ENCODE data around the gene RYK.
"Not testable (repeated sequence)": the region's sequence is repeated elsewhere in the genome, so short reads cannot be mapped to it uniquely, and the experiment has no call there.

Gene RYK

DNA sequence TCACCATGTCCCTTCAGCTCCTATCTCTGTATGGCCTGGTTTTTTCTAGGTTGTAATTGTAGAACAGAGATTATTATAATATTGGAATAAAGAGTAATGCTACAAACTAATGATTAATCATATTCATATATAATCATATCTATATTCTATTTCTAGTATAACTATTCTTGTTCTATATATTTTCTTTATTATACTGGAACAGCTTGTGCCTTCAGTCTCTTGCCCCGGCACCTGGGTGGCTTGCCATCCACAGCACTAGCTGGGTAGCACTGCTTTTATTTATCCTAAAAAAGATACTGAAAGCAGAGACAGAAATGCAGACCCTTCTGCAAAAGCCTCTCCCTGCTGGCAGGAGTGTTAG, 25.9 kb downstream of the RYK start:
- FAIRE-seq; DNase-seq (ENCODE audit: insufficient read length, low spot score): not testable (repeated sequence)

DNA sequence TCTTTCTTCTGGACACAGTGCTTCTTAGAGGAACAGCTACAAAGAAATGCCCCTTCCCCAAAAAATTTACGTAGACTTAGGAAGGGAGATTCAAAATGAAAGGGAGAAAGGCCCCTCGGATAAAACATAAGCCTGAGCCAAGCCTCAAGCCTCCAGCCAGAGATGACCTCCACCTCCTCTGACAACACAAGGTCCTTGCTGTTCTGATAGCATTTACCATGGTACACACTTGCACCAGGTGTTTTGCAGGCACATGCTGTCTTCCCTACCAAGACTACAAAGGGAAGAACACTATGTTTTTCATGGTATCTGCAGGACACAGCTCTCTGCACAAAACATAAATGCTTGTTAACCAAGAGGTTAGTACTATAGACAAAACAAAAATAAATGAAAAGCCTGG, 27.8 kb downstream of the RYK start:
- no peak for FAIRE-seq
- no peak for DNase-seq (ENCODE audit: insufficient read length, low spot score)

DNA sequence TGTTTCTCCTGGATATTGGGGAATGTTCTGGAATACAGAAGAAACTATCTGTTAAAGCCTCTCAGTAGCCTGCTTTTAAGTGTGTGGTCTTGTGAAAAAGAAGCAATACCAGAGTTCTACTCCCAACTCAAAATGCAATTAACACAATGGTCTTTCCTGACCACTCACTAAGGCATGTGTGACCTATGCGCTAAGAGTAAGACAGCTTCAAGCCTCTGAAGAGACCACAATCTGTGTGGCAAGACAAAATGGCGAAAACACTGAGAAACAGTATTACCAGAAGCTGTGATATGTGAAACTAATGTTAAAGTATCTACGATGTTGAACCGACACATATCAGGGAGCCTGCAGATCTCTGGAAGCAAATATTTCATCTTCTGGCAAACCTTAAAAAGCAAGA, 33.8 kb downstream of the RYK start:
- FAIRE-seq (no peak), DNase-seq (ENCODE audit: insufficient read length, low spot score) (no peak)

DNA sequence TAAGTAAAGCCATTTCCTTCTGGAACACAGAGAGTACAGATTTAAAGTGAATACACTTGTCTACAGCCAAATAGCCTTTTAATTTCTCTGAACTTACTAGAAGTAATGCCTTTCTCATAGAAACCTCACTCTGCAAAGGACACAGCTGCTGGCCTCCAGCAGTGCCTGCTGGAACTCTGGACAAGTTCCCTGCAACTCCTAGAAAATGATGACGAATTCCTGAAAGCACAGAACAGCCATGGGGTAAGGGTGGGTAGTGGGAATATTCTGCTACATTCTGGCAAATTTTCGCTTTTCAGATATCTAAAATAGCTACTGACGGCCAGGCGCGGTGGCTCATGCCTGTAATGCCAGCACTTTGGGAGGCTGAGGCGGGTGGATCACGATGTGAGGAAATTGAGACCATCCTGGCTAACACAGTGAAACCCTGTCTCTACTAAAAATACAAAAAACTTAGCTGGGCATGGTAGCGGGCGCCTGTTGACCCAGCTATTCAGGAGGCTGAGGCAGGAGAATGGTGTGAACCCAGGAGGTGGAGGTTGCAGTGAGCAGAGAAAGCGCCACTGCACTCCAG, 34.4 kb downstream of the RYK start:
- FAIRE-seq = no peak
- no peak for DNase-seq (ENCODE audit: insufficient read length, low spot score)

DNA sequence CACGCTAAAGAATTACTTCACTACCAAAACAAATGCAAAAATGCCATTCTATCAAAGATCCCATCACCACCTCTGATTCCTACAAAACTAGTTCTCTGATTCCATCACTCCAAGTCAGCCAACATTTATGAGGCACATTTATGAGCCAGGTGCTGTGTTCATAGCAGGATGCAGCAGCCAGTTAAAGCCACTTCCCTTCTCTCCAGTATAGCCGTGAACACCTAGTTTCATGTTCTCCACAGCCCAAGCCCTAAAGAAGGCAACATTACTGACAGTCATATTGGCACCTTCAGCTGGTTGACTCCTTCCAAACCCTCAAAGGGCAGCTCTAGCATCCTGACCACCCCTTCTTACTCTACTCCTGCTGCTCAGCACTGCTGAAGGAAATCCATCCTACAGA, 36.4 kb downstream of the RYK start:
- DNase-seq (ENCODE audit: insufficient read length, low spot score) (no peak), FAIRE-seq (no peak)

DNA sequence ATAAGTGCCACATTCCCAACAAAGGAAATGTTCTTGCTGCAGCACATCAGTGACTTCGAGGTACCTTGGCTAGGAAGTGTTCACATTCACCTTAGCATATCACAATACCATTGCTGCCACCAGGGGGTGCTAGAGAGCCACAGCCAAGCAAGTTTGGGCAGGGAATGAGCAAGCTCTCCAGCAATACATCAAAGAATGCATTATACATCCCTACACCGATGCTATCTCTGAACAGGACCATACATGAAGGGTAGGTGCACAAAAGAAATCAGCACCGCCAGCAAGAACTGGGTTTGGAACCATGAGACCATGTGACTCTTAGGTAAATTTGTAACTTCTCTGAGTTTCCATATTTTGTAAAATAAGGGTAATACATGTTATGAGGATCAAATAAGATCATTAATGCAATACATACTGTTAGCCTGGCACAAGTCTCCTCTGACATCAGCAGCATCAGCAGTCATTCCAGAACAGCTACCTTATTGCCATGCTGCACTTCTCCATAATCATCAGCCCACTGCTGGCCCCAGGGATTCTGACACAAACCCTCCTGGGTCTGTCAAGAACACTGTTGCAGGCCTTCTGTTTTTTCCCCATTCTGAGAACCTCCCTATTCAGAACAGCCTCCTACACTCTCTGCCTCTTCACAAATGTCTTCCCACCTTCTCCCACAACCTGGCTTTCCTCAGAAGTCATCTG, 37.5 kb downstream of the RYK start:
- peak; percentile 96 for FAIRE-seq
- peak; percentile 22 for DNase-seq (ENCODE audit: insufficient read length, low spot score)

DNA sequence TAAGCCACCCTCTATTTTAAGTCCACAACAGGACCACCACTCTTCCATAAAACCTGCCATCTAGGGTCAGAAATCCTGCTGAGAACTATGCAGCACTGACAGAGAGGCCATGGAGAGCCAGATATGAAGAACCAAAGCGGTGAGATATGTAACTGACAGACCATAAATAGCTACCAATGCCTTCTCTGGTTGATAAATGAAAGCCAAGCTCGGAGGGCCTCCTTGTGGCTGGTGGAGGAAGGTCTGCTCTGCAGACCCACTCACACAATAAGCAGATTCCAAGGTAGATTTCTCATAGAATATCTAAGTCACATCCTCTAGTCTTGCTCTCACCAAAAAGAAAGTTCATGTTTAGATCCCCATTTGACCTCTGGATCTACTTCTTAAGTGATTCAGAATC, 38.9 kb downstream of the RYK start:
- FAIRE-seq = peak; percentile 58
- DNase-seq (ENCODE audit: insufficient read length, low spot score) = peak; percentile 22

DNA sequence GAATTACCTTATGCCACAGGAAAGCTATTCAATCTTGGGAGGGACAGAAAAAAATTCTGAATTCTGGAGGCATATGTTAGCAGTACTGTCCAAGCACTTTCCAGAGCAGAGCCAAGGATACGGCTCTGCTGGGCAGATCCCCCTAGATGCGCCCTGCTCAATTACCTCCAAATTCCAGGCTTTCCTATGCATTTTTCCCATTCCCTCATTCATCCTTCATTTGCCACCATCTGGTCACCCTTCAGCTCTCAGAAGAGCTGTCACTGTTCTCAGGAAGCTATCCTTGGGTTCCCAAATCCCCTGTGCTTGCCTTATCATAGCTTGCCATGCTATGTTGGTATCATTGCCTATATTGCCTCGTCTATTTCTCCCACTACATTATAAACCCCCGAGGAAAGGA, 45.2 kb downstream of the RYK start:
- FAIRE-seq = no peak

DNA sequence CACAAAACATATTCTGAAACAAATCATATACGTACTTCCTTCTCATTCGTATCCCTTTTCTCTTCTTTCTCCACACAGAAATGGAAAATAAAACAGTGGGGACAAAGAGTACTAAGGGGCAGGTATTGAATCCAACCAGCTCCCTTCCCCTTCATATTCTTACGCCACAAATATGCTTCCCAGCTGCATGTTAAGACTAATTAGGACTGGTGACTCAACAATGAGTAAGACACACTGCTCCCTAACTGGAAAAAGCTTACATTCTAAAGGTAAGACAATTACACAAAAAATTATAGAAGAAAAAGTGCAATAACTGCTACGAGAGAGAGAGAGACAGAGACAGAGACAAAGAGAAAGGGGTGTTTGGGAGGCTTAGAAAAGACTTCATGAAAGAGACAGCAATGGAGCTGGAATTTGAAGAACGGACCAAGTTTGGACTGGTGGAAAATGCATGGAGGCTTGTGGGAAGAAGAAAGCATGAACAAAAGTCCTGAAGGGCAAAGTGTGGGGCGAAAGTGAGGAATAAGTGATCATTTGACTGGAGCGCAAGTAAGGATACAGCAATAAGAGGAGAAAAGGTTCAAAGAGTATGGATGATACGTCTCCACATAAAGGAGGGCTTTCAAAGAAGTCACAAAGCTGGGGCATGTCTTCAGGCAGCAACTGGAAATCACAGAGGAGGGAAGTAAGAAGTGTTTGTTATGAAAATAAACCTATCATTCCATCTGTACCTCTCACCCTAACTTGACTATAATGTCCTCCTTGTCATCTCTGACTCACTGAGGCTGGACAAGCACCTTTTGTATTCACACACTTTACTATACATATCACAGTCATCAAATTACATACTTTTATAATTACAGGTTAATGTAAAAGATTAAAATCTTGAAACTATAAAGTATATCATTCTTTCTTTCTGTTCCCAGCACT, 49.2 kb downstream of the RYK start:
- DNase-seq (ENCODE audit: insufficient read length, low spot score) = no peak

More for the DNA sequence above, 45.2 kb downstream of the RYK start:
- no peak for DNase-seq (ENCODE audit: insufficient read length, low spot score)

DNA sequence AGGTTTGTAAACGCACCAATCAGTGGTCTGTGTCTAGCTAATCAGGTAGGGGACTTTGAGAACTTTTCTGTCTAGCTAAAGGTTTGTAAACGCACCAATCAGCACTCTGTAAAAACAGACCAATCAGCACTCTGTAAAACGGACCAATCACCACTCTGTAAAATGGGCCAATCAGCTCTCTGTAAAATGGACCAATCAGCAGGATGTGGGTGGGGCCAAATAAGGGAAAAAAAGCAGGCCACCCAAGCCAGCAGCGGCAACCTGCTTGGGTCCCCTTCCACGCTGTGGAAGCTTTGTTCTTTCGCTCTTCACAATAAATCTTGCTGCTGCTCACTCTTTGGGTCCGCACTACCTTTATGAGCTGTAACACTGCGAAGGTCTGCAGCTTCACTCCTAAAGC, 50.8 kb downstream of the RYK start:
- FAIRE-seq; DNase-seq (ENCODE audit: insufficient read length, low spot score): not testable (repeated sequence)

More for the DNA sequence above, 49.2 kb downstream of the RYK start:
- FAIRE-seq = no peak

DNA sequence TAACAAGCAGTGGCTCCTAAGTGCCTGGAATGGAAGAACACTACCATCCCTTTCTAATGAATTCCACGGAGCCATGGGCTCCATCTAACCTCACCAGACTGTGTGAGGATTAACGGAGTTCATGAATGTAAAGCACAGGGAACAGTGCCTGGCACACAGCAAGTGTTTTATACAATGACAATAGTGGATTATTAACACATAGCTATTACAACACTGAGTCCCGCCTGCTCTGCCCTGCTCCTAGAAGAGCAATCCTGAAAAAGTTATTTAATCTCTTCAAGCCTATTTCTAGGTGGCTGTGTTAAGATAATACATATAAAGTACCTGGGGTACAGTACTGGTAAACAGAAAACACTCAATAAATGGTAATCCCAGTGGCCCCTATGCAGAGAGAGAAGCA, 51.4 kb downstream of the RYK start:
- no peak for FAIRE-seq
- DNase-seq (ENCODE audit: insufficient read length, low spot score) = no peak

DNA sequence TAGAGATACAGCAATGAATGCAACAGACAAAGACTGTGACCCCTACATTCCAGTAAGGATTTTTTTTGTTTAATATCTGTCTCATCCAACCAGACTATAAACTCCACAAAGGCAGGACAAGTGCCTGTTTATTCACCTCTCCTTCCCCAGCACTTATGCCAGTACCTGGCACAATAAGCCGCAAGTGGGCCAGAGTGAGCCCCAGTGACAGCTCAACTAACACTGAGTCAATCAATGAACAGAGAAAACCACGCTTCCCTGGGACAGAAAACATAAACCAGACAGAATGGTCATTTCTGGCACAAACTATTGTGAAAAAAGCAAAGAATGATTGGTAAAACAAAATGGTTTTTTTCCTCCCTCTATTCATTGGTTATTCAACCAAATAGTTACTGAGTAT, 52.2 kb downstream of the RYK start:
- DNase-seq (ENCODE audit: insufficient read length, low spot score) = no peak
- FAIRE-seq = no peak

DNA sequence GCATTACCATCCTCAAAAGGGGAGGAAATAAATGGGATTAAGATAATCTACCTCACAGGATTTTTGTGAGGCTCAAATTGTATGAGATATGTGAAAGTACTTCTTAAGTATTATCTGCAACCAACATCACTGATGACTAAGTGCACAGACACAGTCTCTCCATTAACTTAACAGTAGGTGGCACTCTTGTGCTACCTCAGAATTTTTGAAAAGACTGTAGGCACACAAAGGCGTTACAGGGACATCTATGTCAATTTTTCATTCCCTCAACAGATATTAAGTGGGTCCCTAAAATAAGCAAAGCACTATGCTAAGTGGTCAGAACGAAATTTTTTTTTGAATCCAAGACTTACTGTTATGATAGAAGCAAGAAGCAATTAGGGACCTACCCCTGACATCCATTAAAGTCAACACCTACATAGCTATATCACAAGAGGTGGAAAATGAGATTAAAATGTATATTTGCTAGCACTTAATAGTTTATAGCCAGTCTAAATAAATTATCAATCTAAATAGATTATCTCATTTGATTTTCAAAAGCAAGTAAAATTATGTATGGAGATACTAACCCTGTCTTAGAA, 52.9 kb downstream of the RYK start:
- peak; percentile 91 for FAIRE-seq
- peak; percentile 27 for DNase-seq (ENCODE audit: insufficient read length, low spot score)

DNA sequence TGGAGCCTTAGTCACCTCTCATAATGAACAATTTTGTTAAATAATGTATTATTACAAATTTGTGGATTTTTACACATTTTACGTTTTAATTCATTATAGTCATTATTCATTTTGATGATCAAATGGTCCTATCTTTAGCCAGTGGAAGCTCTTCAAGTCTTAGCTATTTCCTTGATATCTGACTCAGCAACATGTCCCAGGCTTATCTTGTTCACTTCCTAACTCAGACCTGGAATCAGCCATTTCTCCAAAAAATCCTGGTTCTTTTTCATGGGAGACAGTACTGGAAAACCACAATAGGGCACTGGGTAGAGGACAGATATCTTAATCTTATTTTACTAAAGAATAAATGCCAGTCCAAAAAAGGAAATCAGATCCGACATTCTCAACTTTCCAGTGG, 56.4 kb downstream of the RYK start:
- DNase-seq (ENCODE audit: insufficient read length, low spot score) = no peak
- FAIRE-seq = no peak

DNA sequence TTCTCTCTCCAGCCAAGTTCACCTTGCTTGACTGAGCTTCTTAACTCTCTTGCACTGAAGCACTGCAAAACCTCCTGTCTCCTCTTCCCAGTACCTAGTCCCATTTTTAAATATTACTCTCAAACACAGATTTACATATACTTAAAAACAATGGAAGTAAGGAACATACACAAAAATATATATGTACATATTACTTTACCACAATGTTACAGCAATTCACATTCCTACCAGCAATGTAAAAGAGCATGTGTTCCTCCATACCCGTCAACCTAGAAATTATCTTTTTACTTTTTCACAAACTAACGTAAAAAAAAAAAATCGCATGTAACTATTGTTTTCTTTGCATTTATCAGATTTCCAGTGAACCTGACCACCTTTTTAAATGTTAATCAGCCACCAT, 60.4 kb downstream of the RYK start:
- DNase-seq (ENCODE audit: insufficient read length, low spot score) = no peak
- no peak for FAIRE-seq

DNA sequence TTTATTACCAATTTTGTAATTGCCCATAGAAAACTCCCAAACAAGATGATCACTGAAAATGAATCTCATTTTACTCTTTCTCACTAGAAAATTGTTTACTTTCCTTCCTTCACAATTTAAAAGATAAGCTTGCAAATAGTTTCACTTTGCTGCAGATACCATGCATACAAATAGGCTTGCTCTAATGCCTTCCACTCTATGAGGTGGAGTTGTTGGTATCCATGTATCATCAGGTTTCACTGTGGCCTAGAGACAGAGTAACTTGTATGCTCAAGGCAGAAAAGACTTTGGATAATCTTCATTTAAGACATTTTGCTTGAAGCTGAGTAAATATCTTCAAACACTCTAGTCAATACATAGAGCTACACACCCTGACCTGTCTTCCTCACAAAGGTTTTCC, 60.8 kb downstream of the RYK start:
- DNase-seq (ENCODE audit: insufficient read length, low spot score) (no peak), FAIRE-seq (peak; percentile 26)

DNA sequence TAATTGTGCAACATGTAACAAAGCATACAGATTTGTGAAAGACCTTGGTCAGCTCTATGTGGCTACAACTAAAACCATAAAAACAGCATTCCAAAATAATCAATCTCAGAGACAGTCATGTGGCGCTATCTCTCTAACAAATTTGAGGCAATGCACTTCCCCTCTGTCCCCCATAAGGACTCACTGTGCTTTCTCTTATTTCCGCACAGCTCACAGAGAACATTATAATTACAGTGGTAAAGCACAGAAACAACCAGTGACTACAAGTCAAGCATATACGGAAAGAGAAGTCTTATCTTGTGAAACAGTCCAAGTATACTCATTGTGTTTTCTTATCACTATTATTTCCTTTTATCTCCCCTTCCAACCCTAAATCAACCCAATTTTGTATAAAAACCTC, 64.3 kb downstream of the RYK start:
- FAIRE-seq (peak; percentile 66), DNase-seq (ENCODE audit: insufficient read length, low spot score) (no peak)

DNA sequence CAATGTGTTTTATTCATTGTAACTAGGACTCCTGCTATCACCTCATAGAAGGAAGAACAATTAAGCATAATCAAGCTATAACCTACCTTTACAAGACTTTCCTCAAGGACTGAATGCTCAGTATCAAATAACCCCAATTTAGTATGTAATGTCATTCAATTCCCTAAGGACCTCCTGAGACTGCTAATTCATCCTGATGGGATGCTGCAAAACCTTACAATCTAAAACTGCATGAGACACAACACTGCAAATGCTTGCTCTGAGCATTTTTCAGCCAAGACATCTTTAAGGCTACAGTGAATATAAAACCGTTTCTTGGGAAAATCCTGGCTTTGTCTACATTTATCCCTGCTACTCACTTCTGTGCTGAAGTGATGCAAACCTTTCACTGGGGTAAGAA, 69.9 kb downstream of the RYK start:
- FAIRE-seq (no peak), DNase-seq (ENCODE audit: insufficient read length, low spot score) (no peak)

DNA sequence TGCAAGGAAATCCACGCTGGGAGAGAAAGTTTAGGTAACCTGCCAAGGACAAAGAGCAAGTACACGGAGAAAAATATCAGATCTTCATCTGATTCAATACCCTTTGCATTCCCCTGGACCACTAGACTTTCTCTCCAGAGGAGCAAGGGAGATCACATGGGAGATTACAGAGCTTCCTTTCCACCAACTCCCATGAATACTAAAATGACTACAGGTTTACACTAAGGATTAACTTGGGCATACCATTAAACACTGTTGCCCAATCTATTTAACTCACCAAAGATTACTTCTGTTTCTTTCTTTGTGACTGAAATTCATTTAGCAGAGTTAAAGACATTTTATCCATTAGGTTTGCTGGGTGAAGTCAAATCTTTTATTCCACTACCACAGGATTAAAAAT, 71.2 kb downstream of the RYK start:
- no peak for DNase-seq (ENCODE audit: insufficient read length, low spot score)
- no peak for FAIRE-seq

DNA sequence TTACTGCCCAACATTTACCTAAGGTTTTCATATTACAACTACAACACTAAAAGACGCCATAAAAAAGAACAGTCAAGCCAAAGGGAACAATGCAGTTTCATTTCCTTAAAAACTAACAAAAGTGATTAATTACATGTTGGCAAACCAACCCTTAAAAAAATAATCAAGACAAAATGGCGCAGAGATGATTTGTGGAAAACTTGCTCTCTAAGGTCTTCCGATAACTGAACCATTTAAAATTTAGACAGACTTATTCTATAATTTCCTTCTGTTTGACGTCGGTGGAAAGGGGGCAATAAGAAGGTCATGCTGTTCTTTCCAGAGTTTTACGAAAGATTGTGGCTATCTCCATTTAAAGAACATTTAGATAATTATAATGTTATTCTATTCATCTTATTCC, 87.6 kb downstream of the RYK start:
- FAIRE-seq = no peak
- DNase-seq (ENCODE audit: insufficient read length, low spot score) = no peak

DNA sequence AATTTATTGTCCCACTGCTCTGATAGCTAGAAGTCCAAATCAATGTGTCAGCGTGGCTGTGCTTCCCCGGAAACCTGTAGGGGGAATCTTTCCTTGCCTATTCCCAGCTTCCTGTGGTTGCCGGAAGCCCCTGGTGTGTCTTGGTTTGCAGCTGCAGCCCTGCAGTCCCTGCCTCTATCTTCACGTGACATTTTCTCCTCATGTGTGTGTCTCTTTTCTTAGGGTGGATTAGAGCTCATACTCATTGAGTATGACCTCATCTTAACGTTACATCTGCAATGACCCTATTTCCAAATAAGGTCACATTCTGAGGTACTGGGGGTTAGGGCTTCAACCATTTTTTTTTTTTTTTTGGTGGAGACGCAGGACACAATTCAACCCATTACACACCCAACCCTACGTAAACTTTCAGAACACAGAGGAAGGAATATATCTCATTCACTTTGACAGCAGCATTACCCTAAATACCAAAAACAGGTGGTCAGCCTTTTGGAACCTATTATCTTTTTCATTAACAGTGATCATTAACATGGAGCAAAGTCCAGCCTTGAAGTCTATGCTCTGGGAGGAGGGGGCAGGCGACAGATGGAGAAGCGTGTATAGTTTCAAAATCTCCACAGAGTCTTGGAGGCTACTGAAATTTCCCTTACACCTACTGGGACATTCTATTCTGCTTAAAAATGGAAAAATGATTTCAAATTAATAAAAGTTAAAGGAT, 88.6 kb downstream of the RYK start:
- DNase-seq (ENCODE audit: insufficient read length, low spot score) (no peak), FAIRE-seq (no peak)

All from GM19239 (cell line).